ENCODE measurements around the gene ZFP69B.

Gene ZFP69B

GRCh38 chr1:40449684-40450494 lies at the start of gene ZFP69B:
Gene ZFP69B, plus strand, starts transcription at chr1:40450476. Its CDS starts 486 bp downstream, at chr1:40450962.
- peak; percentile 76 to 79 for DNase-seq (ENCODE audit: low read depth in 2 of 2)

- no peak for DNase-seq (ENCODE audit: low read depth in 2 of 2)
These were observed 48.6 kb upstream of the ZFP69B start for GRCh38 chr1:40401473-40402201.

- DNase-seq (ENCODE audit: low read depth in 2 of 2): no peak
These were observed 45.4 kb upstream of the ZFP69B start for GRCh38 chr1:40404670-40405462.

DNA sequence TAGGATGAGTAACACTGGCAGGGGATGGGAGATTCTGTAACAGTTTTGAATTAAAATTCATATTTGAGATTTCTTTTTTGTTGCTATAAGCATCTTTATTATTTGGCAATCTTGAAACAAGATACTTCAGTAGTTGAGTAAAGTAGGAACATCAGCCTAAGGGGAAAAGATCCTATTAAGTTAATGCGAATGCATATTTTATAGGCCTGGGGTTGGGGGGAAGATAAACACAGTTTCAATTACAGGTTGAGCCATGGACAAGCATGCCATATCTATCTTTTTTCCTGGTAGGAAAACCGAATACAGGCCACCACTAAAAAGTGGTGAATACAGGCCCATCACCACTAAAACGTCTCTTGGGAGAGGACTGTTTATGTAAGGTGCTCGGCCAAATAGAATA lies 44.5 kb upstream of the ZFP69B start:
- no peak for DNase-seq (ENCODE audit: low read depth in 2 of 2)

DNA sequence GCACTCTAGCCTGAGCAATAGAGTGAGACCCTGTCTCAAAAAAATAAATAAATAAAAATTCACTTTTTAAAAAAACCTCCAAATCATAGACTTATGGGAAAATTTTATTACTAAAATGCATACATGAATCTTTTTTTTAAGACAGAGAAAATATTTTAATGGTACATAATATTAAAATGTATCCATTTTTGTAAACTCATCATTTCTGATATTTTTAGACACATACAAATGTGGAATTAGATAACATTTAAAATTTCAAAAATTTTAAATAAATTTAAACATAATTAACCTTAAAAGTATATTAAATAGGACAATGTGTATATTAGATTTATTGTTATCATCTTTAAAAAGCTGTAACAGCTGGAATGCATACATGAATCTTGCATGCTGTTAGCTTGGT lies 42.8 kb upstream of the ZFP69B start:
- DNase-seq (ENCODE audit: low read depth in 2 of 2): no peak

DNA sequence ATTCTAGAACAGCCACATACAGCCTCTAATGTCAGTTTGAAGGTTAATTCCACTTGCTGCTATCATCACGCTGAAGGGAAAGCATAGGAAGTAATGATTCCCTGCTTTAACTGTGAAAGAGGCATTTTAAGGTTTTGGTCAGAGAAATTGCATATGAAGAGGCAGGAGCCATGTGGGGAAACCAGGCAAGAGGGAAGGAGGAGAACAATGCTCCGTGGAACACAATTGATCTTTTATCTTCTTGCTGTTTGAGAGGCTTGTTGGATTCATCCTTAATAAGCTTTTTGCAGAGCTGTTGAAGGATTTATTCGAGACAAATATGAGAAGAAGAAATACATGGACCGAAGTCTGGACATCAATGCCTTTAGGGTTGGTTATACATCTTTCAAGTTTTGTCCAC lies 40.8 kb upstream of the ZFP69B start:
- DNase-seq (ENCODE audit: low read depth in 2 of 2): no peak

DNA sequence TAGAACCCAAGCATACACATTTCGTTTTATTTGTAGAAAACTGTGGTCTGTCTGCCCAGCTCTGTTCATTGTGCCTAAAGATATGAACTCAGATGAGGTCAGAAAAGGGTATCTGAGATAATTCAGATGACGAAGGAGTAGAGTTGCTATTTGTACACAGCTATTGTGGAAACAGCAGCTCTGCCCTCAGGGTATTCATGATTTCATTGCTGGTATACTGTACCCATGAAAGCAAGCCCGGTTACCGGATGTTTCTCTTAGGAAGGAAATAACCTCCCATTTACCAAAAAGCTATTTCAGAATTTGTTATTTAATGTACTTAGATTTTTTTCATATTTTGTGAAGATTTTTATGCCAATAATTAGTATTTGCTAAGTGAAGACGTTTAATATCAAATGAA lies 39.0 kb upstream of the ZFP69B start:
- DNase-seq (ENCODE audit: low read depth in 2 of 2): no peak

DNA sequence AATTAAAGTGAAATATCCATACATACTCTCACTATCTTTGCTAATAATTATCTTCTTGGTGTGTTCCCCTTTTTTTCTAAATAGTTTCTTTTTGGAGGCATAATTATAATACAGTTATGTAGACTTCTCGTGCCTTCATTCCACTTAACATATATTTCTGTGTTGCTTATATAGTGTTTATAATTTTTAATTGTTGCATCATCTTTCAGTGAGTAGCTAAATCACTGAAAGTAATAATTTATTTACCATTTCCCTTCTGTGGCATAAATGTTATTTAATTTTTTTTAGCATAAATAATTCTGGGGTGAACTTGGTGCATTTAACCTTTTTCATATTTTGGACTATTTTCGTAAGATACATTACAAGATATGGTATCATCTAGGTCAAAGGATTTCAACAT lies 38.4 kb upstream of the ZFP69B start:
- no peak for DNase-seq (ENCODE audit: low read depth in 2 of 2)

GRCh38 chr1:40413527-40414252 lies 36.6 kb upstream of the ZFP69B start:
- no peak for DNase-seq (ENCODE audit: low read depth in 2 of 2)

DNA sequence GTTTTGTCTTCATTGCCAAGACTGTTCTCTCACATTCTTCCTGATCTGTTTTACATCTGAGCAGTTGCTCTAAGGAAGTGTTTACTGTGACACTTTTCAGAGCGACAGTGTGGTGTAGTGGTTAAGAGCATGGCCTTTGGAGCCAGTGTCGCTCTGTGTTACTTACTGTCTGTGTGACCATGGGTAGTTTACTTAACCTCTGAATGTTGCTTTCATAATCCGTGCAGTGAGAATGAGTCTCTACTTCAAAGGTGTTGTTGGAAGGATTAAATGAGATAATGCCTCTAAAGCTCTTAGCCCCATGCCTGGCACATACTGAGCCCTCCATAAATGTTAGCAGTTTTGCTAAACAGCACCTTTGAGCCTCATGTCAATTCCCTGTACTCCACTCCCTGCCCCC lies 35.9 kb upstream of the ZFP69B start:
- DNase-seq (ENCODE audit: low read depth in 2 of 2): no peak

- no peak for DNase-seq (ENCODE audit: low read depth in 2 of 2)
These were observed 33.6 kb upstream of the ZFP69B start for GRCh38 chr1:40416709-40417108.

GRCh38 chr1:40421431-40422384 lies 28.6 kb upstream of the ZFP69B start:
- DNase-seq (ENCODE audit: low read depth in 2 of 2): no peak

DNA sequence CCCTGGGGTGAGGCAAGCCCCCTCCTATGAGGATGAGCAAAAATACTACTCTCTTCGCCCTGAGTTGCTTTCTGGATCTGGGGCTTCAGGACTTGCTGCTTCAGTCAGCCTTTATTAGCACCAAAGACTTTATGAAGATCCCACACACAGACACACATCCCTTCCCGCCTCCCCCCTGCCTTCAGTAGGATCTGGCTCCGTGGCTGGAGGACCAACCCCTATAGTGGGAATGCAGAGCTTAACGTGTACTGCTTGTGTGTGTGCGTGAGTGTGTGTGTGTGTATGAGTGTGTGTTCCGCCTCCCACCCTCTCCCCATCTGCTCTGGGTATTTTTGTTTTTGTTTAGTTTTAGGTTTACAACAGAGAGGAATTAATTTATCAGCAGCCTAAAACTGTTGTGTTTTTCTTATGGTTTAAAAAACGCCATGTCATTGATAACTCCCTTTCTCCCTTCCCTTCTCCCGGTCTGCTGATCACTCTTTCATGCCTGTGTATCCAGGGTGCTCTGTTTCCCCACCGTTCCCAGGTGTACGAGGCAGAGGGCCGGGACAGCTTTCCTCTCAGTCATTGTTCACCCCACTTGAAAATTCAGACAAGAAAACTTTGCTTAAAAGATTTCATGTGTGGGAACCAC lies 27.5 kb upstream of the ZFP69B start:
- DNase-seq (ENCODE audit: low read depth in 2 of 2): no peak

DNA sequence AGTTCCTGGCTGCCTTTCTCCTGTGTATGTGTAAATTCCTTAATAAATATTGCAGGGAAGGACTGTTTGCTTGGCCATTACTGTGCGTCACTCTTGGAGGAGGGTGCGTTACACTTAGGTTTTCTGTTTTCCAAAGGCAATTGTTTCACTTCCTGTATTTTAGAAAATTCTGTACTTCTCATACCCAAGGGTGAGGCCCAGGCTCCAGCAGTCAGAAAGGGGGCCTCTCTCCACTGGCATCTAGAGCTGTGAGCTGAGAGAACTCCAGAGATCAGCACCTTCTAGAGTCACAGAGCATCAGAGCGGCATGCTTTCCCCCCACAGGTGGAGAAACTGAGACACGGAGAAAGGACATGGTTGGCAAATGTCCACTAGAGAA lies 27.0 kb upstream of the ZFP69B start:
- DNase-seq (ENCODE audit: low read depth in 2 of 2): no peak

GRCh38 chr1:40423951-40424618 lies 26.2 kb upstream of the ZFP69B start:
- DNase-seq (ENCODE audit: low read depth in 2 of 2): no peak

- DNase-seq (ENCODE audit: low read depth in 2 of 2): no peak
These were observed 25.1 kb upstream of the ZFP69B start for GRCh38 chr1:40425198-40425597.

GRCh38 chr1:40431385-40431784 lies 18.9 kb upstream of the ZFP69B start:
- DNase-seq (ENCODE audit: low read depth in 2 of 2): no peak

DNA sequence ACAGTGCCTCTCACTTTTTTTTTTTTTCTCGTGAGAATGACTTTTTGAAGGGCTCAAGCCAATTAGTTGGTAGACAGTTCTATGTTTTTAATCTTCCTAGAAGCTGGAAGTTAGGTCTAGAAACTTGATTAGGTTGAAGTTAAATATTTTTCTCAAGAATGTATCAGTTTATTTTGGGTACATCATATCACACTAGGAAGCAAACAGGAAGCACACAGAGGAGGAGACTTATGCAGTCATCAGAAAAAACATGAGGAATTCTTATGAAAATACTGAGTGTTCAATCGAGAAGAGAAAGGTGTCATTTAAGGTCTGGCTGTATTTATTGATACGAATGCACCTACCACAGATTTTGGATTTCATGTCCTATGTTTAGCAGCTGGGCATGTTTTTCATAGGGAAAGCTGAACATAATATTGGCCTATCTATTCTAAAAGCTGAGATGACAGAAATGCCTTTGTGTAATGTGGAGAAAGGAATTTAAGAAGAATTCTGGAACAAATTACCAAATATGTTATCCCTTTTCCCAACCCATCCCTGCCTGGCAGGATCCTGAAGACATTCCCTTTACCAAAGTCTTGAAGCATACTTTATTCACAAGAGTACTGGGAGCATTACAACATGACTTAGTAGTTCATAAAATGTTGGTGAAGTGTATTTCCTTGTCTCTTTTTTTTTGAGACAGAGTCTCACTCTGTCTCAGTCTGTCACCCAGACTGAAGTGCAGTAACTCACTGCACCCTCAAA lies 17.5 kb upstream of the ZFP69B start:
- no peak for DNase-seq (ENCODE audit: low read depth in 2 of 2)

DNA sequence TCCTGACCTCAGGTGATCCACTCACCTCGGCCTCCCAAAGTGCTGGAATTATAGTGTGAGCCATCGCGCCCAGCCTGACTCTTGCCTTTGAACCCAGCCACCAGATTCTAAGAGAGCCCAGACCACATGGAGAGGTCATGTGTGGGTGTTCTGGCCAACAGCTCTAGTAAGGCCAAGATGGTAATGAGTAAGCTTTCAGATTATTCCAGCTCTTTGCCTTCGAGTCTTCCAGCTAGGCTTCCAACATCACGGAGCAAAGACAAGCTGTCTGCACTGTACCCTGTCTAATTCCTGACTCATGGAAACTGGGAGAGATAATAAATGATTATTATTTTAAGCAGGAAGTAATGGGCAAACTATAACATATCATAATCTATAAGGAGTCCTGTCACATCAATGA lies 14.8 kb upstream of the ZFP69B start:
- DNase-seq (ENCODE audit: low read depth in 2 of 2): no peak
